Measurements from ENCODE around the gene GLI1. TPM values are rescaled to one million over a fixed set of nuclear protein-coding genes. Genes with fewer than 3 reads are reported as not detected.

The GLI1 gene
- total RNA-seq, 1 donor from 2014 or later, result 0.58 TPM

- DNase-seq (ENCODE audit: low read depth, low spot score), result peak; percentile 12
- H3K4me3 Mint-ChIP-seq, result peak overlapping the region; percentile 100
- peaks cover 52% of the 10 kb centered on the region for H3K4me1 Mint-ChIP-seq
- peaks cover 18% of the 10 kb centered on the region for H3K27me3 Mint-ChIP-seq (ENCODE audit: low read depth)
- TF ChIP-seq, protein P1, sequence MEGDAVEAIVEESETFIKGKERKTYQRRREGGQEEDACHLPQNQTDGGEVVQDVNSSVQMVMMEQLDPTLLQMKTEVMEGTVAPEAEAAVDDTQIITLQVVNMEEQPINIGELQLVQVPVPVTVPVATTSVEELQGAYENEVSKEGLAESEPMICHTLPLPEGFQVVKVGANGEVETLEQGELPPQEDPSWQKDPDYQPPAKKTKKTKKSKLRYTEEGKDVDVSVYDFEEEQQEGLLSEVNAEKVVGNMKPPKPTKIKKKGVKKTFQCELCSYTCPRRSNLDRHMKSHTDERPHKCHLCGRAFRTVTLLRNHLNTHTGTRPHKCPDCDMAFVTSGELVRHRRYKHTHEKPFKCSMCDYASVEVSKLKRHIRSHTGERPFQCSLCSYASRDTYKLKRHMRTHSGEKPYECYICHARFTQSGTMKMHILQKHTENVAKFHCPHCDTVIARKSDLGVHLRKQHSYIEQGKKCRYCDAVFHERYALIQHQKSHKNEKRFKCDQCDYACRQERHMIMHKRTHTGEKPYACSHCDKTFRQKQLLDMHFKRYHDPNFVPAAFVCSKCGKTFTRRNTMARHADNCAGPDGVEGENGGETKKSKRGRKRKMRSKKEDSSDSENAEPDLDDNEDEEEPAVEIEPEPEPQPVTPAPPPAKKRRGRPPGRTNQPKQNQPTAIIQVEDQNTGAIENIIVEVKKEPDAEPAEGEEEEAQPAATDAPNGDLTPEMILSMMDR (conservative IDR thresholded peaks at IDR 0.05), result no peak
- no peaks in the 10 kb centered on the region for H3K9me3 Mint-ChIP-seq
- H3K36me3 Mint-ChIP-seq (ENCODE audit: low read depth), result peaks cover 19% of the 10 kb centered on the region
- H3K27ac Mint-ChIP-seq (ENCODE audit: unreplicated experiment), result peak overlapping the region; percentile 100
These were observed 59.6 kb downstream of the GLI1 start for GRCh38 chr12:57518920-57519795.

GRCh38 chr12:57519796-57520052 lies 60.1 kb downstream of the GLI1 start:
- Mint-ChIP-seq H3K4me3 (peak overlapping the region; percentile 100), H3K4me1 (peaks cover 57% of the 10 kb centered on the region), H3K36me3 (ENCODE audit: low read depth) (peaks cover 19% of the 10 kb centered on the region), H3K27me3 (ENCODE audit: low read depth) (peaks cover 18% of the 10 kb centered on the region), H3K9me3 (no peaks in the 10 kb centered on the region), H3K27ac (ENCODE audit: unreplicated experiment) (peak overlapping the region; percentile 100)
- DNase-seq (ENCODE audit: low read depth, low spot score), result no peak
- TF ChIP-seq, protein P1 (conservative IDR thresholded peaks at IDR 0.05), result no peak

DNA sequence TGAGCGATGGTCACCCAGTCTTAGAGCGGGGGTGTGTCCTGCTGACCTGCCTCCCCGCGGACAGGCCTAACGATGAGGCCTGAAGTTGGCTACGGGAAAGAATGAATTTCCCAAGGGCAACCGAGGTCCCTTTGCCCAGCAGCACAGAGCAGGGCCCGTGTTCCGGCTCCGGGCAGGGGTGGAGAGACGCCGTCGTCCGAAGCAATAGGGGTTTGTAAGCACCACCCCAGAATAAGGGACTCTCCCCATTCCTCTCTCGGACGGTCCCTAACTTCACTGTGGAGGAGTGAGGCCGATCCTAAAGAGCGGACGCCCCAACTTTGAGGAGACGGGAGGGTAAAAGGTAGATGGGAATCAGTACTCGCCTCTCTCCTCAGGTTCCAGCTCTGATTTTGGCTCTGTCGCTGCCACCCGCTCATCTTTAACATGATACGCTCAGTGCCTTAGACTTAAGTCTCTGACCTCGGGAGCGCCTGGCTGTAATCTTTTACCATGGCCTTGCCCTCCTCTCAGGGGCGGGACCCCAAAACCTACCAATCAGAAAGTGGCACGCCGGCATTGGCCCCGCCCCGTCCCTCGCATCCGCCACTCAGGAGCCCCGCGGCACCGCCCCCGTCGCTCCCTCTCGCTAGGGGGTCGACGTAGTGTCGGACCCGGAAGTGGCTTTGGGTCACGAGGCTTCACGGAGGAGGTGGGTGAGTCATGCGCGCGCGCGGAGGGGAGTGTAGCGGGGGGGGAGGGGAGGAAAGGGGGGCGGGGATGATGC lies 60.7 kb downstream of the GLI1 start, which contains the start of gene DDIT3:
Gene DDIT3 (minus strand): TSS at position 462 of the 766 bp plus-strand sequence. CDS start 3,108 bp downstream, outside the sequence.
- Mint-ChIP-seq H3K4me1 (peaks cover 60% of the 10 kb centered on the region), H3K9me3 (no peaks in the 10 kb centered on the region), H3K27me3 (ENCODE audit: low read depth) (peaks cover 18% of the 10 kb centered on the region)

GRCh38 chr12:57521525-57522010 lies 62.0 kb downstream of the GLI1 start:
- H3K27ac Mint-ChIP-seq (ENCODE audit: unreplicated experiment), result peak overlapping the region; percentile 98
- peak; percentile 28 for DNase-seq (ENCODE audit: low read depth, low spot score)
- TF ChIP-seq, protein P1 (conservative IDR thresholded peaks at IDR 0.05), result no peak
- H3K4me3 Mint-ChIP-seq, result peak overlapping the region; percentile 100
- H3K4me1 Mint-ChIP-seq, result peaks cover 60% of the 10 kb centered on the region
- H3K9me3 Mint-ChIP-seq, result no peaks in the 10 kb centered on the region
- H3K27me3 Mint-ChIP-seq (ENCODE audit: low read depth), result peaks cover 18% of the 10 kb centered on the region
- H3K36me3 Mint-ChIP-seq (ENCODE audit: low read depth), result peaks cover 19% of the 10 kb centered on the region

More for the DNA sequence above, 60.7 kb downstream of the GLI1 start, which contains the start of gene DDIT3:
- TF ChIP-seq, protein P1 (conservative IDR thresholded peaks at IDR 0.05), result no peak
- Mint-ChIP-seq H3K27ac (ENCODE audit: unreplicated experiment) (peak within 1 kb of the TSS; percentile 100), H3K36me3 (ENCODE audit: low read depth) (peaks cover 19% of the 10 kb centered on the region), H3K4me3 (peak within 1 kb of the TSS; percentile 100)
- DNase-seq (ENCODE audit: low read depth, low spot score), result peak; percentile 99

Small RNA genes lying within 50 kb of the gene (microRNA-seq; reads per million reads assigned to microRNA genes)
- gene MIR616, result 3.6 reads per million
- 1.8 reads per million for gene MIR6758

Other genes starting within 250 kb of the GLI1 start
- gene NXPH4, start 243.0 kb upstream of the GLI1 start, total RNA-seq, result 0.71 and 0.91 TPM in 2 replicates
- gene SHMT2, start 230.1 kb upstream of the GLI1 start, total RNA-seq, result 225 and 230 TPM in 2 replicates
- gene STAC3, start 208.6 kb upstream of the GLI1 start, total RNA-seq, result 3.8 and 4.1 TPM in 2 replicates
- 57.3 and 57.5 TPM in 2 replicates for gene R3HDM2, start 28.7 kb upstream of the GLI1 start, total RNA-seq
- gene INHBC, start 25.0 kb upstream of the GLI1 start, total RNA-seq, result 0.14 TPM in 1 of 2 replicates, not detected in the other
- gene INHBE, start 4.5 kb upstream of the GLI1 start, total RNA-seq, result 0.36 and 0.61 TPM in 2 replicates
- 0.56 and 1.0 TPM in 2 replicates for gene ARHGAP9, start 20.1 kb downstream of the GLI1 start, total RNA-seq
- gene MARS1, start 28.3 kb downstream of the GLI1 start, total RNA-seq, result 257 and 267 TPM in 2 replicates
- gene DDIT3, start 60.7 kb downstream of the GLI1 start, total RNA-seq, result 14.1 and 15.0 TPM in 2 replicates
- gene MBD6, start 63.0 kb downstream of the GLI1 start, total RNA-seq, result 90.4 and 91.3 TPM in 2 replicates
- gene DCTN2, start 87.4 kb downstream of the GLI1 start, total RNA-seq, result 133 and 138 TPM in 2 replicates
- 16.9 and 20.8 TPM in 2 replicates for gene KIF5A, start 90.3 kb downstream of the GLI1 start, total RNA-seq
- 15.9 and 17.3 TPM in 2 replicates for gene PIP4K2C, start 131.4 kb downstream of the GLI1 start, total RNA-seq
- gene DTX3, start 145.0 kb downstream of the GLI1 start, total RNA-seq, result 74.7 and 75.6 TPM in 2 replicates
- gene ARHGEF25, start 151.7 kb downstream of the GLI1 start, total RNA-seq, result 41.2 and 43.8 TPM in 2 replicates
- gene B4GALNT1, start 173.4 kb downstream of the GLI1 start, total RNA-seq, result 18.6 and 19.5 TPM in 2 replicates
- gene OS9, start 234.3 kb downstream of the GLI1 start, total RNA-seq, result 123 and 135 TPM in 2 replicates

Measured in neural crest cell (in vitro differentiated cells).